Tibial artery (tissue), 4 donors: ENCODE results near the gene CHST11.

Experiments used
- DNase-seq, 2 donors: peaks; one replicate each; pipeline ENCODE4 v3.0.0-alpha.2; 2019
- H3K27ac ChIP-seq, 2 donors: fragments of 200-600 bp; sonication (generic) in 1 of 2; 1 replicate in 1 of 2; 2 replicates in 1 of 2; pipeline ENCODE4 v1.5.1; 2018 to 2019; ENCODE audit warnings: mild to moderate bottlenecking in 1 of 2
- H3K27me3 ChIP-seq, 2 donors: fragments of 200-600 bp; sonication (generic) in 1 of 2; one replicate each; pipeline versions ENCODE4 v1.5.1 to v1.6.0; 2016 to 2019
- H3K36me3 ChIP-seq, 3 donors: fragments of 200-600 bp; sonication (generic) in 2 of 3; one replicate each; pipeline ENCODE4 v1.5.1; 2016 to 2019; ENCODE audit warnings: mild to moderate bottlenecking in 2 of 3
- H3K4me1 ChIP-seq, 4 donors: fragments of 200-600 bp; sonication (generic) in 2 of 4; 1 replicate in 3 of 4; 2 replicates in 1 of 4; pipeline ENCODE4 v1.5.1; 2016 to 2019
- H3K4me3 ChIP-seq, 2 donors: fragments of 200-600 bp; sonication (generic) in 1 of 2; 1 replicate in 1 of 2; 2 replicates in 1 of 2; pipeline ENCODE4 v1.5.1; 2018 to 2019; ENCODE audit warnings: mild to moderate bottlenecking in 2 of 2
- H3K9me3 ChIP-seq, 3 donors: fragments of 200-600 bp; sonication (generic) in 1 of 3; one replicate each; pipeline ENCODE4 v1.5.1; 2016 to 2019
- intact Hi-C: fragments of 100-400 bp; cut with DNase I; formaldehyde crosslinking; loops from one replicate; pipeline ENCODE4 v1.15.0; 2023; ENCODE audit warnings: low total_unique reads
- TF ChIP-seq, protein P1 (sequence below), 2 experiments: fragments of 200-600 bp in 1 of 2; fragments of 450-650 bp in 1 of 2; IDR thresholded peaks; one replicate each; pipeline ENCODE4 v1.5.1; 2017 to 2019; ENCODE audit warnings: antibody characterized with exemption in 2 of 2, mild to moderate bottlenecking in 1 of 2, moderate library complexity in 1 of 2

Gene CHST11

DNA sequence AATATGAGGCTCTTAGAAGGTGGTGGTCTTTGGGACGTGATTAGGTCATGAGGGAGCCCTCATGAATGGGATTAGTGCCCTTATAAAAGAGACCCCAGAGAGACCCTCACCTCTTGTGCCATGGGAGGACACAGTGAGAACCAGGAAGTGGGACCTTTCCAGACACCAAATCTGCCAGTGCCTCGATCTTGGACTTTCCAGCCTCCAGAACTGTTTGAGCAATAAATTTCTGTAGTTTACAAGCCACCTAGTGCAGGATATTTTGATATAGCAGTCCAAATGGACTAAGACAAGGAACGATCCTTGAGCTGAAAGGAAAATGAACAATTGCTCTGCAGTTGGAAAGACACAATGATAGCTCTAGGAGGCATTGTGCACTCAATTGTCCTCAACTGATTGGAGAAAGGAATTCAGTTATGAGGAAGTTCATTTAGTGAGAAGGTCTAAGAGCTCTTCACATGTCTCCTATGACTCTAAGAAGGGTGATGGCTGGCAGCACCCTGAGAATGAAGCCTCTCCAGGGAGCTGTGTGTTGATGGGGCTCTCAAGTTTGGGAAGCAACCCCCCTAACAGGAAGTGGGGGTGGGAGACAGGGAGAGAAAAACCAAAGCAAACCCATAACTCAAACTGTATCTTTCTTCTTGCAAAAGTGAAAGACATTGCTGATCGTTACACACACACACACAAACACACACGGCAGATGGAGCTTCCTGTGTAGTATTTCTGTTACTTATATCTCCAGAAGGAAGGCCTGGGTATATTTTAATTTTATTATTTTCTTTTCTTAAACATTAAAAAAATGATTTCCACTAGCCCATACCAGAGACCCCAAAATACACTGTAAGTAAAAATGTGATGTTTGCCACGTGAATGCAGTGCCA is 21.0 kb downstream of the CHST11 start:
- Histone ChIP-seq H3K4me3 (no peak overlapping the region), H3K27ac (no peak overlapping the region)
- intact Hi-C loops: no loop called here

DNA sequence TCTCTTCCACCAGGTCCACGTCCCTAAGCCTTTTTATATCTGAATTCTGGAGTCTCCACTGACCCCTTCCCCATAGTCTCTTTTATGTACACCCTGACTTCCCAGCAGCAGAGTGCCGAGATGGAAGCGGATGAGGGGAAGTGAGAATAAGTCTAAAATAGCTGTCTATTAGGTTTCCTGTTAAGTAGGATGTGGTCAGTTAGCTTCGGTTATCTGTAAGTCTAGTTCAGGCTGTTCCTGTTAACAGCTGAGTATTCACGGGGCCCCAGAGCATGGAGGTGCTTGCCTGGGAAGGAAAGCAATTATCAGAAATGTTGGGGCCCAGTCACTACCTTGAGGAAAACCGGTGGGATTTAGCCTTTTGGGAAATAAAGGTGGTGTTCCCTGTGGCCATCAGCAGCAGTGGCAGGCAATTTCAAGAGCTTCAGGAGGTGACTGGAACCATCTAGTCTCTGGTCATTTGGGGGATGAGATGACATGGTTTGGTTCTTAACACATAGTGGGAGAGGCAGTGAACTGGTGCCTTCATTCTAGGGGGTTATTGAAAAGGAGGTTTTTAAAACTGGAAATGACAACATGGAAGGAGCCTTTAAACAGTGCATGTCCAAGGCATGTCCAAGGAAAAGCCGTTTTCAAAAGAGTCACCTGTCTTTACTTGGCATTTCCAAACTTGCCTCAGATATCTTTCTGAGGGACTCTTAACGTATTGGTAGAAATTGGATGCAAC is 21.8 kb downstream of the CHST11 start:
- H3K4me1 ChIP-seq: peaks cover 0 to 5% (median 0%) of the 10 kb centered on the region in 4 donors
- H3K4me3 ChIP-seq: no peak overlapping the region
- H3K36me3 ChIP-seq: no peaks in the 10 kb centered on the region
- TF ChIP-seq, protein P1, sequence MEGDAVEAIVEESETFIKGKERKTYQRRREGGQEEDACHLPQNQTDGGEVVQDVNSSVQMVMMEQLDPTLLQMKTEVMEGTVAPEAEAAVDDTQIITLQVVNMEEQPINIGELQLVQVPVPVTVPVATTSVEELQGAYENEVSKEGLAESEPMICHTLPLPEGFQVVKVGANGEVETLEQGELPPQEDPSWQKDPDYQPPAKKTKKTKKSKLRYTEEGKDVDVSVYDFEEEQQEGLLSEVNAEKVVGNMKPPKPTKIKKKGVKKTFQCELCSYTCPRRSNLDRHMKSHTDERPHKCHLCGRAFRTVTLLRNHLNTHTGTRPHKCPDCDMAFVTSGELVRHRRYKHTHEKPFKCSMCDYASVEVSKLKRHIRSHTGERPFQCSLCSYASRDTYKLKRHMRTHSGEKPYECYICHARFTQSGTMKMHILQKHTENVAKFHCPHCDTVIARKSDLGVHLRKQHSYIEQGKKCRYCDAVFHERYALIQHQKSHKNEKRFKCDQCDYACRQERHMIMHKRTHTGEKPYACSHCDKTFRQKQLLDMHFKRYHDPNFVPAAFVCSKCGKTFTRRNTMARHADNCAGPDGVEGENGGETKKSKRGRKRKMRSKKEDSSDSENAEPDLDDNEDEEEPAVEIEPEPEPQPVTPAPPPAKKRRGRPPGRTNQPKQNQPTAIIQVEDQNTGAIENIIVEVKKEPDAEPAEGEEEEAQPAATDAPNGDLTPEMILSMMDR (IDR thresholded peaks at IDR 0.05): no peak
- DNase-seq: no peak
- H3K27ac ChIP-seq: no peak overlapping the region
- H3K9me3 ChIP-seq: no peaks in the 10 kb centered on the region
- intact Hi-C loops: no loop called here
- H3K27me3 ChIP-seq: no peaks in the 10 kb centered on the region

More for the DNA sequence above, 21.0 kb downstream of the CHST11 start:
- Histone ChIP-seq H3K4me1 (peaks cover 0 to 5% (median 0%) of the 10 kb centered on the region in 4 donors), H3K9me3 (no peaks in the 10 kb centered on the region), H3K36me3 (no peaks in the 10 kb centered on the region), H3K27me3 (no peaks in the 10 kb centered on the region)
- TF ChIP-seq, protein P1 (IDR thresholded peaks at IDR 0.05): no peak
- no peak for DNase-seq

GRCh38 chr12:104479123-104479662 is 22.4 kb downstream of the CHST11 start:
- no peak overlapping the region for H3K4me3 ChIP-seq
- H3K27ac ChIP-seq: no peak overlapping the region
- TF ChIP-seq, protein P1 (IDR thresholded peaks at IDR 0.05): no peak
- no peaks in the 10 kb centered on the region for H3K36me3 ChIP-seq
- H3K27me3 ChIP-seq: no peaks in the 10 kb centered on the region
- no peaks in the 10 kb centered on the region for H3K9me3 ChIP-seq
- no peak for DNase-seq
- H3K4me1 ChIP-seq: peaks cover 0 to 5% (median 0%) of the 10 kb centered on the region in 4 donors
- intact Hi-C loops: no loop called here

GRCh38 chr12:104480012-104480411 is 23.3 kb downstream of the CHST11 start:
- TF ChIP-seq, protein P1 (IDR thresholded peaks at IDR 0.05): no peak
- H3K27ac ChIP-seq: no peak overlapping the region

DNA sequence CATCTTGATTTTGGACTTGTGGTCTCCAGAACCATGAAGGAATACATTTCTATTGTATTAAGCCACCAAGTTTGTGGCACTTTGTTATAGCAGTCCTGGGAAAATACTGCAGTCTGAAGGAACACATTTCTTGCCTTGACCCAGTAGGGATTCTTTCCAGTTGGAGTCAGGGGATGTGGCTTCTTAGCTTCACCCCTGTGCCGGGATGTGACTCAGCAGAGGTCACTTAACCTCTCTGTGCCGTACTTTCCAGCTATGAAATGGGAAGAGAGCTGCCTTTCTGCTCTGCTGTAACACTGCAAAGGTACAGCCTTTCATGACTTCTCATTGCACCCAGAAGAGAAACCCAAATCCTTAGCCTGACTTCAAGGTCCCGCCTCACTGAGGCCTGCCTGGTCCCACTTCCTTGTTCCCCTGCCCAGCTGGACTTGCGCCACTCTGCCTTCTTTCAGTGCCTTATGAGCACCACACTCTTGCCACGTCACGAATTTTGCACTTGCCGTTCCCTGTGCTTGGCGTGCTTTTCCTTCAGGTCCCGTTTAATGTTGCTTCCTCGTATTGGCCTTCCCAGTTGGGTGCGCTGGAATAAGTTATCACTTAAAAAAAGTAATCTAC is 24.2 kb downstream of the CHST11 start:
- H3K9me3 ChIP-seq: no peaks in the 10 kb centered on the region
- no peak overlapping the region for H3K27ac ChIP-seq
- H3K4me3 ChIP-seq: no peak overlapping the region
- peaks cover 0 to 8% (median 0%) of the 10 kb centered on the region in 4 donors for H3K4me1 ChIP-seq
- peak; percentile 64 to 78 for DNase-seq
- TF ChIP-seq, protein P1 (IDR thresholded peaks at IDR 0.05): no peak
- intact Hi-C loops: no loop called here
- H3K36me3 ChIP-seq: no peaks in the 10 kb centered on the region
- H3K27me3 ChIP-seq: no peaks in the 10 kb centered on the region

More at GRCh38 chr12:104480012-104480411, 23.3 kb downstream of the CHST11 start:
- intact Hi-C loops: no loop called here
- no peaks in the 10 kb centered on the region for H3K36me3 ChIP-seq
- H3K4me1 ChIP-seq: peaks cover 0 to 5% (median 0%) of the 10 kb centered on the region in 4 donors
- H3K9me3 ChIP-seq: no peaks in the 10 kb centered on the region
- H3K4me3 ChIP-seq: no peak overlapping the region
- no peaks in the 10 kb centered on the region for H3K27me3 ChIP-seq
- no peak for DNase-seq
